SK-N-MC (cell line): ENCODE measurements around the gene SUSD4.

Experiments used
- EZH2 ChIP-seq: fragments of 200-600 bp; sonication (generic); IDR thresholded peaks from one replicate; pipeline ENCODE4 v1.6.1; 2017; ENCODE audit warnings: antibody characterized with exemption
- FOXP2 ChIP-seq: optimal IDR thresholded peaks from 2 replicates; pipeline ENCODE3; 2011; ENCODE audit warnings: mild to moderate bottlenecking, moderate library complexity; ENCODE audit not compliant: insufficient read depth; ENCODE audit errors: extremely low read length, control extremely low read depth
- POLR2AphosphoS5 ChIP-seq: IDR thresholded peaks from 2 replicates; pipeline ENCODE4 v1.6.1; 2012; ENCODE audit warnings: mild to moderate bottlenecking, low read depth, low read length, borderline replicate concordance

- no peak for TF ChIP-seq EZH2
- TF ChIP-seq FOXP2: no peak
- no peak for TF ChIP-seq POLR2AphosphoS5
Measured at GRCh38 chr1:223212441-223212840, 151.5 kb downstream of the SUSD4 start.
